ENCODE results near the gene IL23R.

- TF ChIP-seq SIN3A (IDR thresholded peaks at IDR 0.05; ENCODE audit: borderline replicate concordance, insufficient read depth, low read length) = no peak
- TF ChIP-seq TAF1 (IDR thresholded peaks at IDR 0.05; ENCODE audit: borderline replicate concordance, insufficient read depth, low read length) = no peak
- no peak for TF ChIP-seq REST (IDR thresholded peaks at IDR 0.05; ENCODE audit: insufficient read depth in 1 of 2, low read depth in 2 of 2, low read length in 2 of 2)
- TF ChIP-seq POLR2AphosphoS5 (IDR thresholded peaks at IDR 0.05; ENCODE audit: low read depth, low read length) = no peak
- no peak for TF ChIP-seq FOXP2 (optimal IDR thresholded peaks at IDR 0.05; ENCODE audit: borderline replicate concordance, extremely low read depth, extremely low read length, insufficient read depth)
These were observed 7.9 kb upstream of the IL23R start for GRCh38 chr1:67158401-67158800.
